A673 (cell line): ENCODE measurements around the gene NOTCH3. TPM values are rescaled to one million over a fixed set of nuclear protein-coding genes. Genes with fewer than 3 reads are reported as not detected.

ENCODE experiments used
- BruUV-seq: library from RNA; stranded (reverse); fragments of 400-500 nt; replicated peaks from 2 replicates; lab custom pipeline; 2021; lab: Mats Ljungman, UMichigan
- CTCF ChIA-PET: fragments of 300-600 bp; sonication (Branson Sonifier 250); formaldehyde crosslinking; loops from one replicate; lab custom pipeline; 2022; ENCODE audit warnings: antibody characterized with exemption; lab: Charles Lee
- POLR2A ChIA-PET: fragments of 300-600 bp; sonication (Branson Sonifier 250); formaldehyde crosslinking; loops from one replicate; lab custom pipeline; 2022; ENCODE audit warnings: antibody characterized with exemption; ENCODE audit not compliant: low non-redundant PET; lab: Charles Lee
- DNase-seq: peaks from one replicate; pipeline ENCODE4 v3.0.0-alpha.2; 2015; ENCODE audit warnings: low spot score
- H3K27ac ChIP-seq: fragments of 200-600 bp; sonication (generic); 2 replicates; pipeline ENCODE4 v1.5.1; 2016; ENCODE audit warnings: mixed run types, low read depth, mild to moderate bottlenecking, mixed read lengths, antibody characterized with exemption, low read length; ENCODE audit not compliant: poor library complexity, severe bottlenecking
- H3K27me3 ChIP-seq: fragments of 200-600 bp; sonication (generic); replicated peaks from 2 replicates; pipeline ENCODE4 v1.6.1; 2017; ENCODE audit warnings: mixed run types, low read depth, mild to moderate bottlenecking, mixed read lengths, antibody characterized with exemption, low read length; ENCODE audit not compliant: insufficient read depth, poor library complexity
- H3K36me3 ChIP-seq: fragments of 200-600 bp; sonication (generic); 2 replicates; pipeline ENCODE4 v1.6.1; 2016; ENCODE audit warnings: mixed run types, mild to moderate bottlenecking, mixed read lengths, antibody characterized with exemption, low read length; ENCODE audit not compliant: insufficient read depth, poor library complexity, severe bottlenecking
- H3K4me1 ChIP-seq: fragments of 200-600 bp; sonication (generic); 2 replicates; pipeline ENCODE4 v1.6.1; 2017; ENCODE audit warnings: mixed run types, mild to moderate bottlenecking, mixed read lengths, antibody characterized with exemption, low read length; ENCODE audit not compliant: insufficient read depth, poor library complexity, severe bottlenecking
- H3K4me3 ChIP-seq: fragments of 200-600 bp; sonication (generic); 2 replicates; pipeline ENCODE4 v1.5.1; 2016; ENCODE audit warnings: low read depth, mixed run types, mild to moderate bottlenecking, mixed read lengths, low read length; ENCODE audit not compliant: poor library complexity, severe bottlenecking
- H3K9me3 ChIP-seq: fragments of 200-600 bp; sonication (generic); 2 replicates; pipeline ENCODE4 v1.6.1; 2016; ENCODE audit warnings: mixed run types, low read depth, mild to moderate bottlenecking, mixed read lengths, antibody characterized with exemption, low read length; ENCODE audit not compliant: poor library complexity, severe bottlenecking
- EZH2 ChIP-seq: fragments of 200-600 bp; sonication (generic); IDR thresholded peaks from 2 replicates; pipeline ENCODE4 v1.6.1; 2017; ENCODE audit warnings: borderline replicate concordance, low read depth, mild to moderate bottlenecking, mixed read lengths, antibody characterized with exemption, low read length; ENCODE audit not compliant: poor library complexity, severe bottlenecking
- intact Hi-C: fragments of 100-400 bp; cut with micrococcal nuclease; formaldehyde crosslinking; loops from one replicate; pipeline ENCODE4 v1.10.0; 2022; ENCODE audit not compliant: unreplicated experiment
- total RNA-seq: library from RNA; stranded (reverse); gene quantifications from 2 replicates; pipeline ENCODE4 v1.2.3, GENCODE V29; 2021
- TF ChIP-seq, protein P1 (sequence below): fragments of 300-800, 200-600 bp; sonication (generic); conservative IDR thresholded peaks from 2 replicates; pipeline ENCODE4 v1.5.1; 2017; ENCODE audit warnings: low read depth, mild to moderate bottlenecking, antibody characterized with exemption, low read length, moderate library complexity, mixed read lengths

The NOTCH3 gene
- total RNA-seq, 1 experiment from 2014 or later = 19.7 TPM

DNA sequence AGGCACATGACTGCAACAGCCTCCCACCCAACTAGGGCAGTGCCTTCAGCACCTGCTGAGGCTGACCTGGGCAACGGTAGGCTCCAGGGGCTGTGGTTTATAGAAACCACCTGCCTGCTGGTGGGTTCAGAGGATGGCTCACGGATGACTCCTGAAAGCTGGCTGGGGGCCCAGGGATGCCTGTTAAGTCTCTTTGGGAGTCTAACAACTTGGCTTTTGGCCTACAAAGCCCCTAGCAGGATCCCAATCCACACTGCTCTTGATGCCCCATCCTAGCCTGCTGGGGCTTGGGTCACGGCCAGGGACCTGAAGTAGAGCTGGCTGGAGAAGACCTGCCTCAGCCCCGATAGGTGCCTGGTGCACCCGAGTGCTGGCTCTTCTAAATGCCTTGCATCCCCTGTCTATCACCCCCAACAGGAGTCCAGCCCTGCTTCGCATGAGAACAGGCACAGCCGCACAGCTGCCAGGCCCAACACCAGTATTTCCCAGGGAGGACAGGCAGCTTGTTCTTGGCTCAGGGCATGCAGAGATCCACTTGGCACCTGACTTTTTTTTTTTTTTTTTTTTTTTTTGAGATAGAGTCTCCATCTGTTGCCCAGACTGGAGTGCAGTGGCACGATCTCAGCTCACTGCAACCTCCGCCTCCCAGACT is 40.6 kb upstream of the NOTCH3 start:
- no peaks in the 10 kb centered on the region for H3K9me3 ChIP-seq
- no peak for DNase-seq
- intact Hi-C loops = no loop called here
- H3K4me1 ChIP-seq = no peaks in the 10 kb centered on the region
- TF ChIP-seq EZH2 = no peak
- TF ChIP-seq, protein P1, sequence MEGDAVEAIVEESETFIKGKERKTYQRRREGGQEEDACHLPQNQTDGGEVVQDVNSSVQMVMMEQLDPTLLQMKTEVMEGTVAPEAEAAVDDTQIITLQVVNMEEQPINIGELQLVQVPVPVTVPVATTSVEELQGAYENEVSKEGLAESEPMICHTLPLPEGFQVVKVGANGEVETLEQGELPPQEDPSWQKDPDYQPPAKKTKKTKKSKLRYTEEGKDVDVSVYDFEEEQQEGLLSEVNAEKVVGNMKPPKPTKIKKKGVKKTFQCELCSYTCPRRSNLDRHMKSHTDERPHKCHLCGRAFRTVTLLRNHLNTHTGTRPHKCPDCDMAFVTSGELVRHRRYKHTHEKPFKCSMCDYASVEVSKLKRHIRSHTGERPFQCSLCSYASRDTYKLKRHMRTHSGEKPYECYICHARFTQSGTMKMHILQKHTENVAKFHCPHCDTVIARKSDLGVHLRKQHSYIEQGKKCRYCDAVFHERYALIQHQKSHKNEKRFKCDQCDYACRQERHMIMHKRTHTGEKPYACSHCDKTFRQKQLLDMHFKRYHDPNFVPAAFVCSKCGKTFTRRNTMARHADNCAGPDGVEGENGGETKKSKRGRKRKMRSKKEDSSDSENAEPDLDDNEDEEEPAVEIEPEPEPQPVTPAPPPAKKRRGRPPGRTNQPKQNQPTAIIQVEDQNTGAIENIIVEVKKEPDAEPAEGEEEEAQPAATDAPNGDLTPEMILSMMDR = no peak
- peaks cover 79% of the 10 kb centered on the region for H3K36me3 ChIP-seq
- POLR2A ChIA-PET = no interaction called here
- H3K27ac ChIP-seq = no peak overlapping the region
- H3K27me3 ChIP-seq = no peaks in the 10 kb centered on the region
- CTCF ChIA-PET = interaction anchor here (0.7 kb wide), 1 partner anchor 854 kb away, joined by 6 read pairs; no protein-coding TSS in a partner anchor
- no peak overlapping the region for H3K4me3 ChIP-seq
- no TSS peak for BruUV-seq

DNA sequence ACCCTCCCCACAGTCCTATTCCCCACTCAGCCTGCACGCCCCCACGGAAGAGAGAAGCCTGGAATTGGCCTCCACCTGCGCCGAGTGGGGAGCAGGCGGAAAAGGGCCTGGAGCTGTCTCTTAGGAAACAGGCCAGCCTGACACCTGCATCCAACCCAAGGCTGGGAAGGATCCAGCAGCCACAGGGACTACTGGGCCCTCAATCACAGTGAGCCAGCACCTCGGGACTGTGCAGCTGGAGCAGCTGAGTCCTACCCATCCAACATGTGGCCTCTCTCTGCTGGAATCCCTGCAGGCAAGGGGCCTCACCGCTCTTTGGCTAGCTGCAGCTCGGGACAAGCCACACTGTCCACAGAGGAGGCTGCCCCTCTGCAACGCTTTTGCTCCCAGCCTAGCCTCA is 39.7 kb upstream of the NOTCH3 start:
- no TSS peak for BruUV-seq
- intact Hi-C loops = no loop called here
- H3K9me3 ChIP-seq = no peaks in the 10 kb centered on the region
- no peak for DNase-seq
- no peaks in the 10 kb centered on the region for H3K4me1 ChIP-seq
- H3K27ac ChIP-seq = no peak overlapping the region
- no peak overlapping the region for H3K4me3 ChIP-seq
- H3K27me3 ChIP-seq = no peaks in the 10 kb centered on the region
- no peak for TF ChIP-seq EZH2
- TF ChIP-seq, protein P1 = no peak
- ChIA-PET CTCF (no interaction called here), POLR2A (no interaction called here)
- H3K36me3 ChIP-seq = peaks cover 78% of the 10 kb centered on the region

DNA sequence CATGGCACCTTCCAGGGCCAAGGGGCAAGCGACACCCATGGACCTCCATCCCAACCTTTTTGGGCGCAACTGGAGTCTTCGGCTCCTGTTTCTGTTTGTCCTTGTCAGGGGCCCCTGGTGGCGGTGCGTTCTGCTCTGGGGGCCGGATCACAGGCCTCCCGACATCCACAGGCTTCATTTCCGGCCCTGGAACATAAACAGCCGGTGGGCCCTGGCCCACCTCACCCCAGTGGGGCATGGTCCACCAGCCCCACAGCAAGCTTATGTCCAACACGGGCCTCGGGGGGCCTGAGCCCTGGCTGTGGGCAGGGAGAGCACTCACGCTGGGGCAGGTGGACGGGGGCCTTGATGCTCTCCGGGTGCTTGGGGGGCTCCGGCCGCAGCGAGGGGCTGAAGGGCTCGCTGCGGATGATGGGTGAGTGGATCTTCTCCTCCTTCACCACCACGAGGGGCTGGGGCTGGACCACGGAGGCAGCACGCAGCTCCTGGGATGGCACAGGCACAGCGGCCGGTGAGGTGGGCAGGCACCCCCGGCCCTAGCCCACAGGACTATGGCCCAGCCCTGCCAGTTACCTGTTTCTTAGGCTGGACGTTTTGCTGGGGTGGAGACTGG is 38.6 kb upstream of the NOTCH3 start:
- DNase-seq = no peak
- H3K36me3 ChIP-seq = peaks cover 73% of the 10 kb centered on the region
- no peak overlapping the region for H3K27ac ChIP-seq
- no peak overlapping the region for H3K4me3 ChIP-seq
- BruUV-seq = no TSS peak
- TF ChIP-seq, protein P1 = no peak
- no peak for TF ChIP-seq EZH2
- intact Hi-C loops = no loop called here
- H3K9me3 ChIP-seq = no peaks in the 10 kb centered on the region
- H3K27me3 ChIP-seq = no peaks in the 10 kb centered on the region
- H3K4me1 ChIP-seq = no peaks in the 10 kb centered on the region
- POLR2A ChIA-PET = interaction anchor here (0.6 kb wide), 1 partner anchor 280 kb away, joined by 5 read pairs; no protein-coding TSS in a partner anchor
- CTCF ChIA-PET = no interaction called here
